ENCODE data around the gene SLC25A25. TPM values are rescaled to one million over a fixed set of nuclear protein-coding genes. Genes with fewer than 3 reads are reported as not detected.

The SLC25A25 gene
- total and polyA plus RNA-seq, 10 of the 15 experiments (the other 5 are each of a cell fraction or from before 2014, with no cell fraction given), result 0.04 to 17.1 (median 12.4) TPM; not detected in 1

DNA sequence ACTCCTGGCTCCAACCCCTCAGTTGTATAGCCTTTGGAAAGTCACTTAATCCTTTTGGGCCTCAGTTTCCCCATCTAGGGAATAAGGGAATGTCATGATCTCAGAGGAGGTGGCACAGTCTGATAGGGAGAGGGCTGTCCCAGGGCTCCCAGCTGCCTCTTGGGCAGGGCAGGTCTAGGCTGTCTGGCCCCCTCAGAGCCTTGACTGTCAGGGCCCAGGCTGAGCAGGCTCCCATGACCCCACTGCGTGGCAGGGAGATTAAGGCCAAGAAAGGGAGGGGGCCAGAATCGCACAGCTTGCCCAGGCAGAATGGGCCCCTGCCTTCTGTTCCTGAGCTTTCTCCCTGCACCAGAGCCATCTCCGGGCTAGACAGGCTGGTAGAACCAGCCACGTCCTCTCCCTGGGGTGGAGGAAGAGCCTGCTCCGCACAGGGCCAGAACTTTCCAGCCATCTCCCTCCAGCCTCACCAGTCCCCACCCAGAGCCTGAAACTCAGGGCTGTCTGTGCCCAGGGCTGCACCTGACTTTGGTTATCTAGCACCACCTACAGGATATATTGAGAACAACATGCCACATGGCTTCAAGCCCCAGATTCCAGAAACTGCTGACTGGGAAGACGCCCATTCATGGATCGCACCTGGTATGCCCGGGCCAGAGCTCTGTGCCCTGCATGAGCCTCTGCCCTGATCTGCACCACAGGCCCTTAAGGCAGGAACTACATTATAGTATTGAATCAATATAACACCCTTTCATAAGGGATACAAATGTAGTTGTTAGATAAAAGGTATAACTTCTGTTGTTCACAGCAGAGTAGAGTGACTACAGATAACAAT lies 33.0 kb upstream of the SLC25A25 start (continued):
- TF ChIP-seq BMI1 (IDR thresholded peaks at IDR 0.05; ENCODE audit: borderline replicate concordance) (no peak), SP1 (IDR thresholded peaks at IDR 0.05; ENCODE audit: low read depth, low read length) (no peak), POLR2AphosphoS2 (IDR thresholded peaks at IDR 0.05; ENCODE audit: low read depth, low read length) (no peak), NKRF (conservative IDR thresholded peaks at IDR 0.05) (no peak), ESRRA (IDR thresholded peaks at IDR 0.05; ENCODE audit: low read length) (no peak), SPI1 (IDR thresholded peaks at IDR 0.05; ENCODE audit: borderline replicate concordance, insufficient read depth, low read depth, low read length) (no peak), ZNF384 (IDR thresholded peaks at IDR 0.05; ENCODE audit: borderline replicate concordance, low read depth, low read length) (no peak), ZBTB33 (IDR thresholded peaks at IDR 0.05) (no peak), RELB (IDR thresholded peaks at IDR 0.05; ENCODE audit: low read depth) (0 out of 2 replicates have a peak, but pooled peaks have one; percentile 20), ZNF687 (IDR thresholded peaks at IDR 0.05) (no peak), PAX5 (IDR thresholded peaks at IDR 0.05; ENCODE audit: borderline replicate concordance, low read depth, low read length) (no peak)
- TF ChIP-seq, protein P1, sequence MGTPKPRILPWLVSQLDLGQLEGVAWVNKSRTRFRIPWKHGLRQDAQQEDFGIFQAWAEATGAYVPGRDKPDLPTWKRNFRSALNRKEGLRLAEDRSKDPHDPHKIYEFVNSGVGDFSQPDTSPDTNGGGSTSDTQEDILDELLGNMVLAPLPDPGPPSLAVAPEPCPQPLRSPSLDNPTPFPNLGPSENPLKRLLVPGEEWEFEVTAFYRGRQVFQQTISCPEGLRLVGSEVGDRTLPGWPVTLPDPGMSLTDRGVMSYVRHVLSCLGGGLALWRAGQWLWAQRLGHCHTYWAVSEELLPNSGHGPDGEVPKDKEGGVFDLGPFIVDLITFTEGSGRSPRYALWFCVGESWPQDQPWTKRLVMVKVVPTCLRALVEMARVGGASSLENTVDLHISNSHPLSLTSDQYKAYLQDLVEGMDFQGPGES (IDR thresholded peaks at IDR 0.05), result no peak
- TF ChIP-seq, protein P2, sequence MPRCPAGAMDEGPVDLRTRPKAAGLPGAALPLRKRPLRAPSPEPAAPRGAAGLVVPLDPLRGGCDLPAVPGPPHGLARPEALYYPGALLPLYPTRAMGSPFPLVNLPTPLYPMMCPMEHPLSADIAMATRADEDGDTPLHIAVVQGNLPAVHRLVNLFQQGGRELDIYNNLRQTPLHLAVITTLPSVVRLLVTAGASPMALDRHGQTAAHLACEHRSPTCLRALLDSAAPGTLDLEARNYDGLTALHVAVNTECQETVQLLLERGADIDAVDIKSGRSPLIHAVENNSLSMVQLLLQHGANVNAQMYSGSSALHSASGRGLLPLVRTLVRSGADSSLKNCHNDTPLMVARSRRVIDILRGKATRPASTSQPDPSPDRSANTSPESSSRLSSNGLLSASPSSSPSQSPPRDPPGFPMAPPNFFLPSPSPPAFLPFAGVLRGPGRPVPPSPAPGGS (IDR thresholded peaks at IDR 0.05; ENCODE audit: borderline replicate concordance, insufficient read depth, low read depth, low read length, poor library complexity, severe bottlenecking), result no peak

All from GM12878 (cell line).